Measurements from ENCODE around the gene CNTN3.

CNTN3 gene

GRCh38 chr3:74592359-74592758 lies 22.1 kb downstream of the CNTN3 start:
- Mint-ChIP-seq H3K4me3 (no peak overlapping the region), H3K36me3 (no peaks in the 10 kb centered on the region), H3K27me3 (no peaks in the 10 kb centered on the region), H3K27ac (no peak overlapping the region), H3K4me1 (no peaks in the 10 kb centered on the region), H3K9me3 (peaks cover 3 to 11% of the 10 kb centered on the region in 2 donors)
- DNase-seq: no peak
- no peak for ATAC-seq (replicated peaks)

GRCh38 chr3:74591946-74592345 lies 22.5 kb downstream of the CNTN3 start:
- peaks cover 3 to 11% of the 10 kb centered on the region in 2 donors for H3K9me3 Mint-ChIP-seq
- H3K27me3 Mint-ChIP-seq: no peaks in the 10 kb centered on the region
- H3K36me3 Mint-ChIP-seq: no peaks in the 10 kb centered on the region
- no peak overlapping the region for H3K4me3 Mint-ChIP-seq
- no peak overlapping the region for H3K27ac Mint-ChIP-seq
- ATAC-seq (replicated peaks) (no peak), DNase-seq (no peak)
- H3K4me1 Mint-ChIP-seq: no peaks in the 10 kb centered on the region

- DNase-seq: no peak
- peaks cover 3 to 11% of the 10 kb centered on the region in 2 donors for H3K9me3 Mint-ChIP-seq
- no peak overlapping the region for H3K27ac Mint-ChIP-seq
- no peak overlapping the region for H3K4me3 Mint-ChIP-seq
- no peak for ATAC-seq (replicated peaks)
- H3K36me3 Mint-ChIP-seq: no peaks in the 10 kb centered on the region
- H3K27me3 Mint-ChIP-seq: no peaks in the 10 kb centered on the region
- no peaks in the 10 kb centered on the region for H3K4me1 Mint-ChIP-seq
These were observed 23.1 kb downstream of the CNTN3 start for GRCh38 chr3:74591342-74591741.

DNA sequence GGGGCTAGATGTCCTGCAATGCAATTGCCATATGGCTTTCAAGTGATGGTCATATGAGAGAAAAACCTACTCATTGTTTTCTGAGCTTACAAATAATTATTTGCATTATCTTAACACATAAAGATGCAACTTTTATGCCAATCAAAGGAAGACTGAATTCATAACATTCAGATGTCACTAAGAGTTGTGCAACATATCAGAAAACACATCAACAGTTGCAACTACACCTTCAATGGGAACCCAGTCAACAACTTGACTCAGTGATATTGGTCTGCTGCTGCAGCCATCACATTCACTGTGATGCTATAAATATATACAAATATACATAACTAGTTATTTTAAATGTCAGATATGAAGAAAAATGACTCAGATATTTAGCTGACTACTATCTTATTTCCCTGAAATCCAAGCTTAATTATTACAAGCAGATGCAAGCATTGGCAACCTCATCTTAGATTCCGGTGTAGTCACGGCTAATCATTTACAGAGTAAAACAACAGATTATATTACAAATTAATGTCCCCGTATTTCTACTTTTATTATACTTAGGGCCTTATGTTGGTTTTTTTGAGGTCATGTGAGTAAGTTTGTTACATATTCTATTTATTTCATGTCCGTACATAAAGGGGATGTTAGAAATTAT lies 23.7 kb downstream of the CNTN3 start:
- H3K36me3 Mint-ChIP-seq: no peaks in the 10 kb centered on the region
- H3K4me1 Mint-ChIP-seq: no peaks in the 10 kb centered on the region
- ATAC-seq (replicated peaks) (no peak), DNase-seq (no peak)
- H3K27ac Mint-ChIP-seq: no peak overlapping the region
- peaks cover 3 to 11% of the 10 kb centered on the region in 2 donors for H3K9me3 Mint-ChIP-seq
- no peak overlapping the region for H3K4me3 Mint-ChIP-seq
- H3K27me3 Mint-ChIP-seq: no peaks in the 10 kb centered on the region

DNA sequence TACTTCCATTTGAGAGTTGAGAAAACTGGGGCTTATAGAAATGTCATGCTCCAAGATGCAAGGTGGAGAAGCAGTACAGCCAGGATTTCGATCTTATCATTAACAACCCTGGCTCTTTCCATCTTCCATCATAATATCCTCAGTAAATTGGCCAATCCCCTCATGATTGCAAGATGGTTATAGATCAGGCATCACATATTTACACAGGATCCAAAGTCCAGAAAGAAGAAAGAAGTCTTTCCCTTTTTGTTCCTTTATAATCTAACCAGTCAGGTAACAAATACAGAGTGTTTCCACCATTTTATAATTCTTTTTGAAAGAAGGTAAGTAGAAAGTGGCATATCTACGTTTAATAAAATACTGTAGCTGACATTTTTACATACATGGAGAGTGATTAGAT lies 29.7 kb downstream of the CNTN3 start:
- DNase-seq (no peak), ATAC-seq (replicated peaks) (no peak)
- H3K27ac Mint-ChIP-seq: no peak overlapping the region
- H3K36me3 Mint-ChIP-seq: no peaks in the 10 kb centered on the region
- H3K4me1 Mint-ChIP-seq: no peaks in the 10 kb centered on the region
- H3K4me3 Mint-ChIP-seq: no peak overlapping the region
- H3K9me3 Mint-ChIP-seq: peaks cover 0 to 6% of the 10 kb centered on the region in 2 donors
- H3K27me3 Mint-ChIP-seq: no peaks in the 10 kb centered on the region

DNA sequence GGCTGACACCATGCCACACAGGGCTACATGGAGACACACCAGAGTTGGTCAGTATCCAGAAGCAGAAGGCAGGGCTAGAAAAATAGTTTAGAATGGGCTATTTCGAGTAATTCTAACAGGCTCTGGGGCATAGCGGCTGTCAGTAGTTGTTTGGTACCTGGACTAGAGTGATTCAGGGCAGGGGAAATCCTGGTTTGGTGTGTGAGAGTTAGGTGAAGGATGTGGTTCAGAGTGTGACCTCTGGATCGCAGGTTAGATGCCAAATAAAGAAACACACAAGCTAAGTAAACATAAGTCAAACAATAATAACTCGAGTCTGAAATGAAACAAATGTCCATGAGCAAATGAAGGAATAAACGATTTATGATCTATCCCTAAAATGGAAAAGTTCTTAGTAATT lies 31.5 kb downstream of the CNTN3 start:
- H3K27ac Mint-ChIP-seq: no peak overlapping the region
- no peak for ATAC-seq (replicated peaks)
- peaks cover 0 to 4% of the 10 kb centered on the region in 2 donors for H3K9me3 Mint-ChIP-seq
- no peaks in the 10 kb centered on the region for H3K36me3 Mint-ChIP-seq
- DNase-seq: no peak
- no peaks in the 10 kb centered on the region for H3K4me1 Mint-ChIP-seq
- no peak overlapping the region for H3K4me3 Mint-ChIP-seq
- H3K27me3 Mint-ChIP-seq: no peaks in the 10 kb centered on the region

DNA sequence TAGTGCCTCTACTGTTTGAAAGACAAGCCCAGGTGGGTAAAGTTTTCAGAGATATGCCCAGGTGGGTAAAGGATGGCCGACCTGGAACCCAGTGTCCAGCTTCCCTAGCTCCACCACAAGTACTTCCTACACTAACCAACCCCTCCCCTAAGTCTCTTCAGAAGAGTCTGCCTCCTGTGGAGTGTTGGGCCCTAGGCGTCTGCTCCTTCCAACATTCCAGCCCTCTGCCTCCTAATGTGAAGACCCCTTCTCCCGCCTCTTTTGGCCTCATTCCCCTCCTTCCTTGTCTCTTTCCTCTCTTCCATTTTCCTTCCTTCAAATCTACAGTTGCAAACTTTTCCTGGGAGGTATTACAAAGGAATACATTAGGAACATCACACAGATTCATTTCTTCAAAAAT lies 38.6 kb downstream of the CNTN3 start:
- H3K27me3 Mint-ChIP-seq: no peaks in the 10 kb centered on the region
- ATAC-seq (replicated peaks) (no peak), DNase-seq (no peak)
- no peaks in the 10 kb centered on the region for H3K4me1 Mint-ChIP-seq
- H3K27ac Mint-ChIP-seq: no peak overlapping the region
- peaks cover 5 to 10% of the 10 kb centered on the region in 2 donors for H3K9me3 Mint-ChIP-seq
- no peak overlapping the region for H3K4me3 Mint-ChIP-seq
- no peaks in the 10 kb centered on the region for H3K36me3 Mint-ChIP-seq

- Mint-ChIP-seq H3K27me3 (no peaks in the 10 kb centered on the region), H3K36me3 (no peaks in the 10 kb centered on the region)
These were observed 43.3 kb downstream of the CNTN3 start for GRCh38 chr3:74571118-74571517.

More at GRCh38 chr3:74571118-74571517, 43.3 kb downstream of the CNTN3 start:
- H3K27ac Mint-ChIP-seq: no peak overlapping the region
- H3K4me1 Mint-ChIP-seq: no peaks in the 10 kb centered on the region
- peaks cover 8 to 10% of the 10 kb centered on the region in 2 donors for H3K9me3 Mint-ChIP-seq
- no peak for ATAC-seq (replicated peaks)
- no peak for DNase-seq
- H3K4me3 Mint-ChIP-seq: no peak overlapping the region
